LNCAP (cell line): ENCODE data around the gene GLRA3.

Experiments
- CTCF ChIP-seq: fragments of 450-650 bp; IDR thresholded peaks from 2 replicates; pipeline ENCODE4 v1.5.1; 2017; ENCODE audit warnings: mild to moderate bottlenecking

Gene GLRA3

GRCh38 chr4:174763454-174764104 lies 65.5 kb downstream of the GLRA3 start:
- TF ChIP-seq CTCF, result no peak

DNA sequence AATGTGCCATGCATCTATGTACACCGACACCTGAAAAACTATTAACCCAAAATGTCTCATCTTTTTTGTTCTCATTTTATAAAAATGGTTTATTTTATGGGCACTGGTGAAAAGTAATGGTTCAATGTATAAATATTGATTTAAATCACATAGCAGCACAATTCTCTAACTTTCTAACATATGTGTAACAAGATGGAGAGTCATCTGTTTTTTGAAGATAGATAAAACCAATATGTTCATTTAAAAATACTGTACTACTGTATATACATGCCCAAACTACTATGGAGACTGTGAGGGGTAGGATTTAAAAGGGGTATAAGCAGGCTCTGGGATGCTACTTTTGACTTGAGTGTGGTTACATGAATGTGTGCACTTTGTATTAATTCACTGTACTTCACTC lies 67.6 kb downstream of the GLRA3 start:
- no peak for TF ChIP-seq CTCF

DNA sequence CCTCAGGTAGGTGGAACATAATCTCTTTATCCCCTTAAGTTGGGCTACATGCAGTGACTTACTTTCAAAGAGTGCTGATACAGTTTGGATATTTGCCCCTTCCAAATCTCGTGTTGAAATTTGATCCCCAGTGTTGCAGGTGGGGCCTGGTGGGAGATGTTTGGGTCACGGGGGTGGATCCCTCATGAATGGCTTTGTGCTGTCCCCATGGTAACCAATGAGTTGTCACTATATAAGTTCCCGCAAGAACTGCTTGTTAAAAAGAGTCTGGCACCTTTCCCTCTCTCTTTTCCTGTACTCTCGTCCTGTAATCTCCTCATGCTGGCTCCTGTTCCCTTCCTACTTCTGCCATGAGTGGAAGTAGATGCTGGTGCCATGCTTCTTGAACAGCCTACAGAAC lies 71.3 kb downstream of the GLRA3 start:
- no peak for TF ChIP-seq CTCF

- no peak for TF ChIP-seq CTCF
Measured at GRCh38 chr4:174753021-174753420, 76.0 kb downstream of the GLRA3 start.

- no peak for TF ChIP-seq CTCF
Measured at GRCh38 chr4:174752026-174752425, 77.0 kb downstream of the GLRA3 start.

GRCh38 chr4:174749091-174749490 lies 80.0 kb downstream of the GLRA3 start:
- no peak for TF ChIP-seq CTCF

DNA sequence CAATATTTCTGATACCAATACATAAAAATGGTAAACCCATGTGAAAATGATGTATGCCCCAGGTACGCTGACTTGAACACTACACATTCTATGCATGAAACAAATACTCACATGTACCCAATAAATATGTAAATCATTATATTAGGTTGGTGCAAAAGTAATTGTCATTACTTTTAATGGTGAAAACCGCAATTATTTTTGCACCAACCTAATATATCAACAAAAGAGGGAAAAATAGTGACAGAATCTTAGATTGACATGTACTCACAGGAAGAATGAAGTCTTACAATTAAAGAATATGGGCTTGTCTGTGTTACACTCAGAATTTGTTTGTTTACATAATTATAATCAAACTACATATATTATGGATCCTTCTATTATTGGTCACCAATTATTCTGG lies 82.3 kb downstream of the GLRA3 start:
- TF ChIP-seq CTCF, result no peak

- TF ChIP-seq CTCF, result no peak
Measured at GRCh38 chr4:174742561-174742960, 86.5 kb downstream of the GLRA3 start.
